Upper lobe of right lung (tissue), 1 donor: Measurements from ENCODE around the gene TXNRD2. TPM values are rescaled to one million over a fixed set of nuclear protein-coding genes. Genes with fewer than 3 reads are reported as not detected.

Source experiments
- ATAC-seq: fragments of 200-7000 bp; cut with Tn5 transposase; one replicate; pipeline ENCODE4 v1.9.1; 2020; ENCODE audit warnings: mild to moderate bottlenecking, moderate library complexity
- DNase-seq: peaks from one replicate; pipeline ENCODE4 v3.0.0-alpha.2; 2020
- H3K27ac ChIP-seq: fragments of 200-600 bp; one replicate; pipeline ENCODE4 v1.8.0; 2022
- H3K27me3 ChIP-seq: fragments of 200-600 bp; one replicate; pipeline ENCODE4 v1.8.0; 2022; ENCODE audit warnings: mild to moderate bottlenecking
- H3K36me3 ChIP-seq: fragments of 200-600 bp; one replicate; pipeline ENCODE4 v1.8.0; 2022
- H3K4me1 ChIP-seq: fragments of 200-600 bp; one replicate; pipeline ENCODE4 v1.8.0; 2022
- H3K4me3 ChIP-seq: fragments of 200-600 bp; one replicate; pipeline ENCODE4 v1.8.0; 2022; ENCODE audit warnings: mild to moderate bottlenecking
- H3K9me3 ChIP-seq: fragments of 200-600 bp; one replicate; pipeline ENCODE4 v1.8.0; 2022
- CTCF ChIP-seq: fragments of 200-600 bp; IDR thresholded peaks from one replicate; pipeline ENCODE4 v1.8.0; 2022; ENCODE audit warnings: antibody characterized with exemption
- intact Hi-C: fragments of 100-400 bp; cut with DNase I; formaldehyde crosslinking; loops from one replicate; pipeline ENCODE4 v1.11.0; 2022
- total RNA-seq: library from RNA; stranded (reverse); fragmentation: NEBNext Ultra II Directional; extraction: Animal tissue kit (Norgen Biotek cat#: 25700); gene quantifications from one replicate; pipeline ENCODE4 v1.2.1, GENCODE V29; 2021
- donor health status: DM: no; HTN: yes; CAD: no; lungs with severe emphysema.

TXNRD2 gene
- total RNA-seq, 1 donor from 2014 or later = 40.7 TPM

- H3K36me3 ChIP-seq = peaks cover 19% of the 10 kb centered on the region
- H3K4me1 ChIP-seq = peaks cover 23% of the 10 kb centered on the region
- TF ChIP-seq CTCF = no peak
- H3K4me3 ChIP-seq = peak overlapping the region; percentile 8
- no peaks in the 10 kb centered on the region for H3K27me3 ChIP-seq
- no peaks in the 10 kb centered on the region for H3K9me3 ChIP-seq
- no peak for ATAC-seq
- no peak for DNase-seq
- peak overlapping the region; percentile 55 for H3K27ac ChIP-seq
- intact Hi-C loops = no loop called here
These were observed 49.2 kb downstream of the TXNRD2 start for GRCh38 chr22:19892257-19892879.

GRCh38 chr22:19891317-19892256 lies 50.0 kb downstream of the TXNRD2 start:
- no peak for DNase-seq
- ATAC-seq = no peak
- Histone ChIP-seq H3K36me3 (peaks cover 19% of the 10 kb centered on the region), H3K4me3 (peak overlapping the region; percentile 8), H3K27me3 (no peaks in the 10 kb centered on the region), H3K4me1 (peaks cover 28% of the 10 kb centered on the region), H3K9me3 (no peaks in the 10 kb centered on the region), H3K27ac (peak overlapping the region; percentile 55)
- intact Hi-C loops = no loop called here
- TF ChIP-seq CTCF = no peak

- H3K9me3 ChIP-seq = no peaks in the 10 kb centered on the region
- no peaks in the 10 kb centered on the region for H3K27me3 ChIP-seq
- intact Hi-C loops = no loop called here
- no peak for DNase-seq
- peaks cover 36% of the 10 kb centered on the region for H3K4me1 ChIP-seq
- peak overlapping the region; percentile 55 for H3K27ac ChIP-seq
- no peak for TF ChIP-seq CTCF
- no peak for ATAC-seq
- peaks cover 19% of the 10 kb centered on the region for H3K36me3 ChIP-seq
- H3K4me3 ChIP-seq = no peak overlapping the region
These were observed 50.9 kb downstream of the TXNRD2 start for GRCh38 chr22:19890502-19891316.

GRCh38 chr22:19889951-19890350 lies 51.7 kb downstream of the TXNRD2 start:
- Histone ChIP-seq H3K9me3 (no peaks in the 10 kb centered on the region), H3K27me3 (no peaks in the 10 kb centered on the region), H3K36me3 (peaks cover 14% of the 10 kb centered on the region), H3K4me1 (peaks cover 36% of the 10 kb centered on the region), H3K4me3 (no peak overlapping the region), H3K27ac (no peak overlapping the region)
- ATAC-seq = no peak
- intact Hi-C loops = no loop called here
- TF ChIP-seq CTCF = no peak
- DNase-seq = no peak

GRCh38 chr22:19888131-19888746 lies 53.4 kb downstream of the TXNRD2 start:
- DNase-seq (no peak), ATAC-seq (no peak)
- TF ChIP-seq CTCF = no peak
- Histone ChIP-seq H3K9me3 (no peaks in the 10 kb centered on the region), H3K27ac (no peak overlapping the region), H3K36me3 (no peaks in the 10 kb centered on the region), H3K4me1 (peaks cover 36% of the 10 kb centered on the region), H3K27me3 (no peaks in the 10 kb centered on the region), H3K4me3 (no peak overlapping the region)
- intact Hi-C loops = no loop called here
